GM21786 (cell line): ENCODE results near the gene HMGCL.
"Not testable (repeated sequence)": the region's sequence is repeated elsewhere in the genome, so short reads cannot be mapped to it uniquely, and the experiment has no call there.

ENCODE experiments used
- ATAC-seq: cut with Tn5 transposase; IDR thresholded peaks from one replicate; pipeline ENCODE4 v1.9.1; 2021; ENCODE audit not compliant: unreplicated experiment

Gene HMGCL

GRCh38 chr1:23799570-23800399, 25.4 kb downstream of the HMGCL start:
- peak; percentile 2 for ATAC-seq

- ATAC-seq: no peak
These were observed 26.0 kb downstream of the HMGCL start for GRCh38 chr1:23799255-23799569.

GRCh38 chr1:23798662-23799142, 26.5 kb downstream of the HMGCL start:
- no peak for ATAC-seq

GRCh38 chr1:23797478-23798448, 27.5 kb downstream of the HMGCL start:
- no peak for ATAC-seq

GRCh38 chr1:23796466-23797271, 28.6 kb downstream of the HMGCL start:
- ATAC-seq: no peak

GRCh38 chr1:23795676-23796465, 29.4 kb downstream of the HMGCL start:
- ATAC-seq: no peak

- ATAC-seq: not testable (repeated sequence)
These were observed 30.5 kb downstream of the HMGCL start for GRCh38 chr1:23794732-23795182.

- ATAC-seq: no peak
These were observed 31.1 kb downstream of the HMGCL start for GRCh38 chr1:23793861-23794731.

GRCh38 chr1:23793018-23793781, 32.0 kb downstream of the HMGCL start:
- ATAC-seq: no peak

- ATAC-seq: no peak
These were observed 32.9 kb downstream of the HMGCL start for GRCh38 chr1:23792151-23792945.

- ATAC-seq: no peak
These were observed 33.6 kb downstream of the HMGCL start for GRCh38 chr1:23791516-23792047.

GRCh38 chr1:23790696-23791515, 34.3 kb downstream of the HMGCL start, which contains the start of gene LYPLA2:
Gene LYPLA2 (plus strand): TSS chr1:23791145. CDS start chr1:23792683, 1,538 bp downstream.
- ATAC-seq: peak; percentile 74

- ATAC-seq: no peak
These were observed 36.5 kb downstream of the HMGCL start for GRCh38 chr1:23788695-23789094.

- ATAC-seq: no peak
These were observed 37.5 kb downstream of the HMGCL start for GRCh38 chr1:23787701-23788100.

- ATAC-seq: no peak
These were observed 40.4 kb downstream of the HMGCL start for GRCh38 chr1:23784846-23785245.

- not testable (repeated sequence) for ATAC-seq
These were observed 42.1 kb downstream of the HMGCL start for GRCh38 chr1:23783141-23783540.
